Adrenal gland (tissue), 12 donors: Measurements from ENCODE around the gene MED22. TPM values are rescaled to one million over a fixed set of nuclear protein-coding genes. Genes with fewer than 3 reads are reported as not detected.

ENCODE experiments used
- DNase-seq, 7 donors: peaks; one replicate each; pipeline ENCODE4 v3.0.0-alpha.2; 2019 to 2020
- H3K27ac ChIP-seq, 5 donors: fragments of 200-600 bp; sonication (generic) in 4 of 5; 1 replicate in 3 of 5; 2 replicates in 2 of 5; pipeline versions ENCODE4 v1.5.1 to v1.8.0; 2016 to 2020; ENCODE audit warnings: mild to moderate bottlenecking in 1 of 5
- H3K27me3 ChIP-seq: fragments of 200-600 bp; 2 replicates; pipeline ENCODE4 v1.8.0; 2021
- H3K36me3 ChIP-seq, 2 donors: fragments of 200-600 bp; replicated peaks in 1 of 2; 1 replicate in 1 of 2; 2 replicates in 1 of 2; pipeline versions ENCODE4 v1.5.1 to v1.8.0; 2018 to 2022
- H3K4me1 ChIP-seq, 2 donors: fragments of 200-600 bp; replicated peaks in 1 of 2; 1 replicate in 1 of 2; 2 replicates in 1 of 2; pipeline versions ENCODE4 v1.5.1 to v1.8.0; 2018 to 2021
- H3K4me3 ChIP-seq, 4 donors: fragments of 200-600 bp; sonication (generic) in 3 of 4; one replicate each; pipeline ENCODE4 v1.5.1; 2016 to 2018
- H3K9me3 ChIP-seq, 3 donors: fragments of 200-600 bp; sonication (generic) in 1 of 3; replicated peaks in 1 of 3; 1 replicate in 2 of 3; 2 replicates in 1 of 3; pipeline versions ENCODE4 v1.5.1 to v1.8.0; 2016 to 2021
- CTCF ChIP-seq, 6 experiments: fragments of 450-650 bp in 4 of 6; fragments of 200-600 bp in 2 of 6; sonication (generic) in 1 of 6; IDR thresholded peaks; 1 replicate in 5 of 6; 2 replicates in 1 of 6; pipeline versions ENCODE4 v1.5.1 to v1.8.0; 2016 to 2021; ENCODE audit warnings: antibody characterized with exemption in 6 of 6, mild to moderate bottlenecking in 2 of 6, moderate library complexity in 1 of 6
- POLR2A ChIP-seq, 2 donors: fragments of 450-650 bp; IDR thresholded peaks; one replicate each; pipeline ENCODE4 v1.6.1; 2017; ENCODE audit warnings: antibody characterized with exemption in 2 of 2, mild to moderate bottlenecking in 2 of 2, moderate library complexity in 1 of 2
- WGBS, 4 donors: extraction: QIAGEN DNeasy Blood & Tissue Kit in 2 of 4; methylation state at CpG; one replicate each; pipeline versions ENCODE4 v1.1.5 to v1.1.7; 2013 to 2017; 5-methylcytosine and 5-hydroxymethylcytosine counted together
- intact Hi-C, 2 donors: fragments of 100-400 bp; cut with DNase I; formaldehyde crosslinking; loops; one replicate each; pipeline versions ENCODE4 v1.14.1 to v1.15.0; 2022 to 2023
- polyA plus RNA-seq, 3 donors: library from polyadenylated mRNA; stranded (reverse); fragments of 200-250 nt in 2 of 3; fragments of 350-450 nt in 1 of 3; fragmentation: Illumina TruSeq in 1 of 3; extraction: RNeasy Lipid Tissue Mini Kit (QIAGEN cat#74804) in 1 of 3; gene quantifications; one replicate each; pipeline ENCODE4 v1.2.3, GENCODE V29; 2013 to 2014
- total RNA-seq, 9 donors: library from RNA; depleted of rRNA in 4 of 9; stranded (reverse); fragments of >200 nt in 4 of 9; fragments of 120-200 nt in 1 of 9; fragmentation: NEBNext Ultra II Directional in 1 of 9; extraction: Animal tissue kit (Norgen Biotek cat#: 25700) in 1 of 9; gene quantifications; one replicate each; pipeline versions ENCODE4 v1.1.0 to v1.2.4, GENCODE V29; 2013 to 2023
- donor health status: healthy with polysubstance abuse.
- donor health status: Bipolar disorder and iron deficiency.
- donor health status: DM: yes; HTN: yes; CAD: no.
- donor health status: DM: no; HTN: no; CAD: no.
- donor health status: DM: no; HTN: no; CAD: no.
- donor health status: DM: yes; HTN: yes; CAD: no.

Gene MED22
- total and polyA plus RNA-seq, 12 donors: 11.4 to 38.0 (median 28.5) TPM

- Histone ChIP-seq H3K27ac (peak overlapping the region; percentile 58 to 95 (median 94)), H3K36me3 (peaks cover 0 to 62% of the 10 kb centered on the region in 2 donors), H3K27me3 (no peaks in the 10 kb centered on the region), H3K9me3 (no peaks in the 10 kb centered on the region), H3K4me1 (peaks cover 14 to 27% of the 10 kb centered on the region in 2 donors), H3K4me3 (peak overlapping the region; percentile 89 to 98 (median 97))
- intact Hi-C loops: no loop called here
- DNase-seq: peak in 3 of 7 donors; percentile 38 to 63 (median 51)
- no peak for TF ChIP-seq POLR2A (IDR thresholded peaks at IDR 0.05)
- no peak for TF ChIP-seq CTCF (IDR thresholded peaks at IDR 0.05)
- WGBS, 4 donors: 6 to 18% (median 11%) methylated on average over 13 to 25 of the region's 25 CpGs
These were observed 1.0 kb upstream of the MED22 start for GRCh38 chr9:133348718-133349573.

GRCh38 chr9:133347515-133347984, 381 bp downstream of the MED22 start:
- DNase-seq: peak in 4 of 7 donors; percentile 45 to 56 (median 52)
- peaks cover 0 to 66% of the 10 kb centered on the region in 2 donors for H3K36me3 ChIP-seq

GRCh38 chr9:133346021-133346785, 1.7 kb downstream of the MED22 start:
- WGBS, 4 donors: 56 to 71% (median 66%) methylated on average over 12 to 15 of the region's 15 CpGs
- Histone ChIP-seq H3K4me3 (peak overlapping the region in 1 of 4 donors; percentile 89), H3K27ac (peak overlapping the region in 4 of 5 donors; percentile 12 to 95 (median 79)), H3K4me1 (peaks cover 14 to 27% of the 10 kb centered on the region in 2 donors), H3K36me3 (peaks cover 0 to 66% of the 10 kb centered on the region in 2 donors), H3K9me3 (no peaks in the 10 kb centered on the region), H3K27me3 (no peaks in the 10 kb centered on the region)
- TF ChIP-seq POLR2A (IDR thresholded peaks at IDR 0.05) (no peak), CTCF (IDR thresholded peaks at IDR 0.05) (no peak)
- peak in 2 of 7 donors; percentile 19 to 39 for DNase-seq
- intact Hi-C loops: no loop called here

More at GRCh38 chr9:133347515-133347984, 381 bp downstream of the MED22 start:
- H3K4me3 ChIP-seq: peak overlapping the region; percentile 89 to 98 (median 97)
- H3K27ac ChIP-seq: peak overlapping the region; percentile 58 to 95 (median 94)
- no peaks in the 10 kb centered on the region for H3K27me3 ChIP-seq
- peaks cover 14 to 27% of the 10 kb centered on the region in 2 donors for H3K4me1 ChIP-seq
- intact Hi-C loops: no loop called here
- no peak for TF ChIP-seq CTCF (IDR thresholded peaks at IDR 0.05)
- TF ChIP-seq POLR2A (IDR thresholded peaks at IDR 0.05): no peak
- WGBS, 4 donors: 0 to 1% (median 0%) methylated on average over 12 to 41 of the region's 41 CpGs
- no peaks in the 10 kb centered on the region for H3K9me3 ChIP-seq

- Histone ChIP-seq H3K4me3 (no peak overlapping the region), H3K27me3 (no peaks in the 10 kb centered on the region), H3K4me1 (peaks cover 14 to 33% of the 10 kb centered on the region in 2 donors), H3K9me3 (no peaks in the 10 kb centered on the region), H3K36me3 (peaks cover 0 to 66% of the 10 kb centered on the region in 2 donors), H3K27ac (no peak overlapping the region)
- DNase-seq: peak in 1 of 7 donors; percentile 20
- WGBS, 4 donors: 84 to 94% (median 92%) methylated on average over 5 to 6 of the region's 6 CpGs
- intact Hi-C loops: no loop called here
- TF ChIP-seq CTCF (IDR thresholded peaks at IDR 0.05) (no peak), POLR2A (IDR thresholded peaks at IDR 0.05) (no peak)
These were observed 2.3 kb downstream of the MED22 start for GRCh38 chr9:133345596-133345995.
